MM.1S (cell line): ENCODE results near the gene SCGB1A1.

Experiments
- DNase-seq: peaks from one replicate; pipeline ENCODE4 v3.0.0-alpha.2; 2015
- H2AFZ ChIP-seq: fragments of 300-600 bp; sonication (generic); 2 replicates; pipeline ENCODE4 v1.6.0; 2016; ENCODE audit warnings: antibody characterized with exemption, low read length
- H3F3A ChIP-seq: fragments of 300-600 bp; sonication (generic); 2 replicates; pipeline ENCODE4 v1.6.1; 2016; ENCODE audit warnings: mild to moderate bottlenecking, antibody characterized with exemption, low read length, moderate library complexity, mixed read lengths; ENCODE audit not compliant: insufficient read depth
- H3K27ac ChIP-seq: fragments of 300-600 bp; sonication (generic); 2 replicates; pipeline ENCODE4 v1.5.1; 2016; ENCODE audit warnings: mild to moderate bottlenecking, low read length
- H3K27me3 ChIP-seq: fragments of 300-600 bp; sonication (generic); replicated peaks from 2 replicates; pipeline ENCODE4 v1.6.0; 2016; ENCODE audit warnings: low read length; ENCODE audit not compliant: insufficient read depth
- H3K36me3 ChIP-seq: fragments of 300-600 bp; sonication (generic); replicated peaks from 2 replicates; pipeline ENCODE4 v1.6.1; 2016; ENCODE audit warnings: mild to moderate bottlenecking, low read length, mixed read lengths; ENCODE audit not compliant: insufficient read depth
- H3K4me1 ChIP-seq: fragments of 300-600 bp; sonication (generic); 2 replicates; pipeline ENCODE4 v1.6.1; 2016; ENCODE audit warnings: low read length, mixed read lengths
- H3K4me2 ChIP-seq: fragments of 300-600 bp; sonication (generic); 2 replicates; pipeline ENCODE4 v1.6.0; 2016; ENCODE audit warnings: low read depth, low read length
- H3K4me3 ChIP-seq: fragments of 300-600 bp; sonication (generic); 2 replicates; pipeline ENCODE4 v1.5.1; 2016; ENCODE audit warnings: low read length, mixed read lengths
- H3K79me2 ChIP-seq: fragments of 300-600 bp; sonication (generic); 2 replicates; pipeline ENCODE4 v1.6.1; 2016; ENCODE audit warnings: mixed run types, low read length, mixed read lengths
- H3K9ac ChIP-seq: fragments of 300-600 bp; sonication (generic); 2 replicates; pipeline ENCODE4 v1.6.1; 2016; ENCODE audit warnings: low read length, mixed read lengths
- H3K9me2 ChIP-seq: fragments of 300-600 bp; sonication (generic); replicated peaks from 2 replicates; pipeline ENCODE4 v1.6.1; 2016; ENCODE audit warnings: mild to moderate bottlenecking, low read length, mixed read lengths; ENCODE audit not compliant: insufficient read depth
- H3K9me3 ChIP-seq: fragments of 300-600 bp; sonication (generic); replicated peaks from 2 replicates; pipeline ENCODE4 v1.6.1; 2016; ENCODE audit warnings: mild to moderate bottlenecking, low read length, mixed read lengths; ENCODE audit not compliant: insufficient read depth
- H4K20me1 ChIP-seq: fragments of 300-600 bp; sonication (generic); 2 replicates; pipeline ENCODE4 v1.6.1; 2016; ENCODE audit warnings: mild to moderate bottlenecking, low read length, moderate library complexity, mixed read lengths; ENCODE audit not compliant: insufficient read depth
- CTCF ChIP-seq: fragments of 300-600 bp; sonication (generic); IDR thresholded peaks from 2 replicates; pipeline ENCODE4 v1.5.1; 2016; ENCODE audit warnings: antibody characterized with exemption, low read length, mixed read lengths
- EZH2 ChIP-seq: fragments of 300-600 bp; sonication (generic); optimal IDR thresholded peaks from 2 replicates; pipeline ENCODE3; 2017; ENCODE audit warnings: low read depth, mild to moderate bottlenecking, antibody characterized with exemption, low read length, mixed read lengths
- EZH2phosphoT487 ChIP-seq: fragments of 300-600 bp; sonication (generic); IDR thresholded peaks from 2 replicates; pipeline ENCODE4 v1.6.1; 2018; ENCODE audit warnings: antibody characterized with exemption, low read length

SCGB1A1 gene

GRCh38 chr11:62391642-62392425 is 27.0 kb upstream of the SCGB1A1 start:
- no peak overlapping the region for H3K4me2 ChIP-seq
- no peaks in the 10 kb centered on the region for H3K79me2 ChIP-seq
- TF ChIP-seq EZH2phosphoT487 = no peak
- peaks cover 7% of the 10 kb centered on the region; the same call in 1 of the 2 replicates for H3K27me3 ChIP-seq
- no peaks in the 10 kb centered on the region for H3K9me2 ChIP-seq
- H3K4me1 ChIP-seq = peaks cover 12% of the 10 kb centered on the region
- no peak overlapping the region for H3K9ac ChIP-seq
- no peaks in the 10 kb centered on the region for H3K9me3 ChIP-seq
- no peak overlapping the region for H3K4me3 ChIP-seq
- H4K20me1 ChIP-seq = no peaks in the 10 kb centered on the region
- no peak overlapping the region for H3K27ac ChIP-seq
- H2AFZ ChIP-seq = no peak overlapping the region
- no peak for DNase-seq
- H3F3A ChIP-seq = peaks cover 8% of the 10 kb centered on the region
- no peaks in the 10 kb centered on the region for H3K36me3 ChIP-seq

- Histone ChIP-seq H2AFZ (no peak overlapping the region), H4K20me1 (no peaks in the 10 kb centered on the region), H3K9me2 (no peaks in the 10 kb centered on the region), H3F3A (peaks cover 2% of the 10 kb centered on the region; the same call in 1 of the 2 replicates), H3K9me3 (no peaks in the 10 kb centered on the region), H3K79me2 (no peaks in the 10 kb centered on the region), H3K27ac (no peak overlapping the region), H3K4me1 (peaks cover 5% of the 10 kb centered on the region), H3K27me3 (peaks cover 7% of the 10 kb centered on the region; the same call in 1 of the 2 replicates), H3K4me2 (no peak overlapping the region), H3K4me3 (no peak overlapping the region), H3K36me3 (no peaks in the 10 kb centered on the region), H3K9ac (no peak overlapping the region)
- DNase-seq = no peak
- TF ChIP-seq EZH2phosphoT487 = no peak
- TF ChIP-seq EZH2 = no peak
- no peak for TF ChIP-seq CTCF
These were observed 26.3 kb upstream of the SCGB1A1 start for GRCh38 chr11:62392506-62392905.

- TF ChIP-seq EZH2 = no peak
- TF ChIP-seq EZH2phosphoT487 = no peak
- peak; percentile 55 for TF ChIP-seq CTCF
- peak; percentile 62 for DNase-seq
- H2AFZ ChIP-seq = no peak overlapping the region
These were observed 25.7 kb upstream of the SCGB1A1 start for GRCh38 chr11:62393061-62393611.

More at GRCh38 chr11:62393061-62393611, 25.7 kb upstream of the SCGB1A1 start:
- Histone ChIP-seq H3K4me3 (no peak overlapping the region), H3K9me3 (no peaks in the 10 kb centered on the region), H3K27ac (no peak overlapping the region), H3K9ac (no peak overlapping the region), H3K27me3 (0 out of 2 replicates have a peak, but pooled peaks cover under 1% of the 10 kb centered on the region), H3K4me2 (no peak overlapping the region), H3K79me2 (no peaks in the 10 kb centered on the region), H4K20me1 (no peaks in the 10 kb centered on the region), H3K4me1 (no peaks in the 10 kb centered on the region), H3K36me3 (no peaks in the 10 kb centered on the region), H3F3A (no peaks in the 10 kb centered on the region; the same call in 1 of the 2 replicates), H3K9me2 (no peaks in the 10 kb centered on the region)
